Naive thymus-derived CD4-positive, alpha-beta T cell (primary cell): ENCODE results near the gene CCDC159. TPM values are rescaled to one million over a fixed set of nuclear protein-coding genes. Genes with fewer than 3 reads are reported as not detected.

Source experiments
- ATAC-seq: fragments of 150-1000 bp; cut with Tn5 transposase; 2 replicates; pipeline ENCODE4 v1.10.0; 2021; ENCODE audit warnings: mild to moderate bottlenecking, moderate library complexity
- CTCF ChIA-PET: fragments of 350-600 bp; sonication (Branson Sonifier 250); formaldehyde crosslinking; loops from one replicate; lab custom pipeline; 2021; ENCODE audit warnings: antibody characterized with exemption; lab: Charles Lee
- POLR2A ChIA-PET: fragments of 350-600 bp; sonication (Branson Sonifier 250); formaldehyde crosslinking; loops from one replicate; lab custom pipeline; 2021; ENCODE audit warnings: antibody characterized with exemption, inconsistent platforms; lab: Charles Lee
- DNase-seq, 9 donors: peaks; one replicate each; pipeline versions ENCODE4 v3.0.0 to v3.0.0-alpha.2; 2020 to 2022; ENCODE audit warnings: mixed read lengths in 1 of 9
- H3K27ac ChIP-seq: one replicate; pipeline ENCODE4 v1.7.0; 2013; ENCODE audit warnings: mild to moderate bottlenecking, low read depth, low read length, moderate library complexity
- H3K27me3 ChIP-seq, 2 donors: one replicate each; pipeline ENCODE4 v1.7.0; 2013; ENCODE audit warnings: low read length in 2 of 2, mild to moderate bottlenecking in 2 of 2, moderate library complexity in 2 of 2; ENCODE audit not compliant: control insufficient read depth in 2 of 2, insufficient read depth in 2 of 2
- H3K36me3 ChIP-seq, 3 experiments: 1 replicate in 2 of 3; 2 replicates in 1 of 3; pipeline ENCODE4 v1.7.0; 2013; ENCODE audit warnings: low read length in 3 of 3, mild to moderate bottlenecking in 3 of 3, moderate library complexity in 1 of 3; ENCODE audit not compliant: insufficient read depth in 3 of 3, control insufficient read depth in 2 of 3
- H3K4me1 ChIP-seq, 2 donors: one replicate each; pipeline ENCODE4 v1.7.0; 2013; ENCODE audit warnings: low read length in 2 of 2, mild to moderate bottlenecking in 2 of 2, moderate library complexity in 1 of 2; ENCODE audit not compliant: control insufficient read depth in 2 of 2, insufficient read depth in 2 of 2
- H3K4me3 ChIP-seq: 2 replicates; pipeline ENCODE4 v1.7.0; 2013; ENCODE audit warnings: mild to moderate bottlenecking, low read length
- H3K9me3 ChIP-seq, 3 experiments: 1 replicate in 2 of 3; 2 replicates in 1 of 3; pipeline ENCODE4 v1.7.0; 2013; ENCODE audit warnings: low read length in 3 of 3; ENCODE audit not compliant: control insufficient read depth in 2 of 3
- H3K27ac Mint-ChIP-seq, 9 donors: one replicate each; pipeline ENCODE4 v1.8.0; 2020 to 2022; ENCODE audit warnings: mixed read lengths in 9 of 9, mild to moderate bottlenecking in 8 of 9, moderate library complexity in 5 of 9, inconsistent platforms in 2 of 9
- H3K27me3 Mint-ChIP-seq, 5 donors: one replicate each; pipeline ENCODE4 v1.8.0; 2021 to 2022; ENCODE audit warnings: mixed read lengths in 5 of 5, mild to moderate bottlenecking in 1 of 5
- H3K36me3 Mint-ChIP-seq, 5 donors: one replicate each; pipeline ENCODE4 v1.8.0; 2020 to 2022; ENCODE audit warnings: mixed read lengths in 5 of 5, mild to moderate bottlenecking in 3 of 5, inconsistent platforms in 1 of 5
- H3K4me1 Mint-ChIP-seq, 7 donors: one replicate each; pipeline ENCODE4 v1.8.0; 2020 to 2022; ENCODE audit warnings: mixed read lengths in 7 of 7, mild to moderate bottlenecking in 3 of 7, inconsistent platforms in 1 of 7
- H3K4me3 Mint-ChIP-seq, 10 donors: one replicate each; pipeline ENCODE4 v1.8.0; 2020 to 2022; ENCODE audit warnings: mild to moderate bottlenecking in 10 of 10, mixed read lengths in 10 of 10, moderate library complexity in 6 of 10, inconsistent platforms in 2 of 10
- H3K9me3 Mint-ChIP-seq, 11 donors: one replicate each; pipeline ENCODE4 v1.8.0; 2020 to 2022; ENCODE audit warnings: mixed read lengths in 11 of 11, mild to moderate bottlenecking in 4 of 11, inconsistent platforms in 1 of 11, moderate library complexity in 1 of 11
- intact Hi-C, 2 donors: fragments of 100-400 bp; cut with micrococcal nuclease; formaldehyde crosslinking; loops; one replicate each; pipeline ENCODE4 v1.15.1; 2023
- polyA plus RNA-seq, 2 donors: library from polyadenylated mRNA; unstranded; fragments of 300-500 nt; fragmentation: Illumina TruSeq; gene quantifications; one replicate each; pipeline ENCODE4 v1.2.3, GENCODE V29; 2021
- total RNA-seq, 6 experiments: library from RNA in 5 of 6; stranded (reverse) in 5 of 6; gene quantifications; 1 replicate in 5 of 6; 2 replicates in 1 of 6; pipeline ENCODE4 v1.2.3 and lab custom pipeline; 2021 to 2026

CCDC159 gene
- total and polyA plus RNA-seq, 7 experiments from 2014 or later: 10.0 to 87.4 (median 57.5) TPM

DNA sequence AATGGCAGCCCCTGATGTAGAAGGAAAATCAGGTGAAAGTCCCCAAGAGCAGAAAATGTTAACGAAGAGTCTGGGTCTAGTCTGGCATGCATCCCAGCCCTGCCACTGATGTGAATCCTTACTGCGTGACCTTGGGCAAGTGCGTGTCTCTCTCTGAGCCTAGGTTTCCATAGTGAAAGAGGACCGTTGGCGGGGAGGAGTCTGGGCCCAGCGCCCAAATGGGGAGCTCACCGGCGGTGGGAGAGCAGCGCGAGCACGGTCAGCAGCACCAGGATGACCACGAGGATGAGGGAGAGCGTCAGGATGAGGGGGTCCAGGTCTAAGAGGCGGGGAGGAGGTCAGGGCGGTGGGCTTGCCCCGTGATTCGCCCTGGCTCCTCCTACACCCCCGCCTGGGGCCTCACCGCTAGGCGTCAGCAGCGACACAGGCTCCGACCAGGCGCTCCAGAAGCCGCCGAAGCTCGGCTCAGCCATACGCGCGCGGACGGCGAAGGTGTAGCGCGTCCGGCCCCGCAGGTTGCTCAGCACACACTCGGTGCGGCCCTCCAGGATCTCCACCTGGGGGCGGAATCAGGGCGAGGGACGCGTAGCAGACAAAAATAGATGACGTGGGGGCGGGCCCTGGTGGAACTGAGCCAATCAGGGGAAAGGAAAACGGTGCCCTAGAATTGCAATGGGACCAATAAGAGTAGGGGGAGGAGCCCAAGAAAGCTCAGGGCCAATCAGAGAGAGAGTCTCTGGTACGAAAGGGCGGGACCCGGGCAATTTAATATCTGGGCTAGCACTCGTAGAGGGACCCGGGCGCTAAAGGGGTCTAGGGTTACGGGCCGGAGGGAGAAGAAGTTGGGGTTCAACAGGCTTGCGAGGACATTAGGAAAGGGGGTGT lies 34.6 kb downstream of the CCDC159 start:
- Mint-ChIP-seq H3K27ac (peak overlapping the region; percentile 91 to 99 (median 98)), H3K4me3 (peak overlapping the region; percentile 86 to 99 (median 93)), H3K27me3 (peaks cover 0 to 35% (median 5%) of the 10 kb centered on the region in 5 donors), H3K36me3 (peaks cover 3 to 18% (median 7%) of the 10 kb centered on the region in 5 donors), H3K4me1 (peaks cover 36 to 65% (median 52%) of the 10 kb centered on the region in 7 donors), H3K9me3 (peaks cover 0 to 6% (median 0%) of the 10 kb centered on the region in 11 donors)
- ChIA-PET POLR2A (interaction anchor here (0.5 to 2.4 kb wide), 11 partner anchors 12 to 536 kb away, joined by 3 to 15 read pairs (median 4); partner anchors contain the start of genes CCDC159, ELOF1, ODAD3 and PRKCSH), CTCF (interaction anchor here (0.7 to 2.7 kb wide), 16 partner anchors 10 to 213 kb away, joined by 3 to 13 read pairs (median 4); partner anchors contain the start of genes ODAD3 and PRKCSH)
- ATAC-seq: peak; percentile 90
- intact Hi-C loops: loop anchor here (1.0 to 10.0 kb wide), 17 partner anchors 25 to 546 kb away; partner anchors contain the start of genes ODAD3 (in 2 of the 2), PRKCSH (in 2 of the 2), CARM1 (in 1 of the 2) and CCDC159 (in 1 of the 2)
- peak; percentile 88 to 99 (median 98) for DNase-seq
- Histone ChIP-seq H3K36me3 (peaks cover 0 to 7% (median 0%) of the 10 kb centered on the region in 3 experiments), H3K27me3 (no peaks in the 10 kb centered on the region), H3K4me1 (peaks cover 33 to 44% of the 10 kb centered on the region in 2 donors), H3K4me3 (peak overlapping the region; percentile 69), H3K9me3 (no peaks in the 10 kb centered on the region), H3K27ac (peak overlapping the region; percentile 86)

DNA sequence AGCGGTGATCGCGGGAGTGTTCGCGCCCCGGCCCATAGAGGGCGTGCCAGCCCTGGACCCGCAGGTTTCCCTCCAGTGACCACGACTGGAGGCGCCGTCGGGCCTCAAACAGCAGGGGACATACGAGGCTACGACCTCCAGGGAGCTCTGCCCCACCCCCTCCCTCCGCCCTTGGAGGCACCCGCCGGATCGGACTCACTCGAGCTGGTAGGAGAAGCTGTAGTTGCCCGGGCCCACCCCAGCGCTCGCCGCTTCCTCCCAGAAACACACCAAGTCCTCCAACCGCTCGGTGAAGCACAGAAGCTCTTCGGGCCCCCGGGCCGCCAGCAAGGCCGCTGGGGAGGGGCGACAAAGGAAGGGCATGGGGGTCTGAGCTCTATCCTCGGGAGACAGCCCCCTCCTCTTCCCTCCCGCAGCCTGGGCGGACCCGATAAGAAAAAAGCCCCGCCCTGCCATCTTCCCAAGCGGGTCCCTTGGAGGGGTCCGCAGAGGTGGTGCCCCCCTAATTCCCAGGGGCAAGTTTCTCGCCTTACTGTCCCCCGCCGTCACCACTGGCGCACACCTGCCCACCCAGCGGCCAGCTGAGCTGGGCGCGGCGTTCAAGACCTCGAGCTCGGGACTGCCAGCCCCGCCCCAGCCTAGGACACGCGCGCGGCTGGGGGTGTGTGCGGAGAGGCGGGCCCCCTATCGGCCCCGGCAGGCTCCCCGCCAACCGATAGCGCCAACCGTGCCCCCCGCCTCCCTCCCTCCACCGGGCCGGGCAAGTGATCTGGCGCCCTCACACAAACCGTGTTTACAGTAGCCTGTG lies 36.8 kb downstream of the CCDC159 start:
- H3K36me3 ChIP-seq: peaks cover 0 to 5% (median 0%) of the 10 kb centered on the region in 3 experiments
- H3K9me3 ChIP-seq: no peaks in the 10 kb centered on the region
- H3K27me3 ChIP-seq: no peaks in the 10 kb centered on the region
- Mint-ChIP-seq H3K4me1 (peaks cover 28 to 52% (median 40%) of the 10 kb centered on the region in 7 donors), H3K27ac (peak overlapping the region in 4 of 9 donors; percentile 21 to 79 (median 58)), H3K27me3 (peaks cover 0 to 38% (median 5%) of the 10 kb centered on the region in 5 donors), H3K36me3 (peaks cover 0 to 5% (median 0%) of the 10 kb centered on the region in 5 donors), H3K4me3 (peak overlapping the region; percentile 52 to 90 (median 70)), H3K9me3 (peaks cover 0 to 4% (median 0%) of the 10 kb centered on the region in 11 donors)
- no peak overlapping the region for H3K27ac ChIP-seq
- POLR2A ChIA-PET: interaction anchor here (1.0 to 2.4 kb wide), 6 partner anchors 9 to 175 kb away, joined by 3 to 12 read pairs (median 4); partner anchors contain the start of genes ELOF1, ODAD3, PRKCSH and SWSAP1
- peak overlapping the region; percentile 35 for H3K4me3 ChIP-seq
- ATAC-seq (no peak), DNase-seq (peak in 6 of 9 donors; percentile 20 to 53 (median 30))
- CTCF ChIA-PET: interaction anchor here (0.5 to 1.7 kb wide), 6 partner anchors 8 to 1314 kb away, joined by 3 to 8 read pairs (median 4); partner anchors contain the start of gene SWSAP1
- H3K4me1 ChIP-seq: peaks cover 26 to 35% of the 10 kb centered on the region in 2 donors
- intact Hi-C loops: loop anchor here (1.0 to 10.0 kb wide), 3 partner anchors 8 to 508 kb away; partner anchors contain the start of gene CARM1 (in 1 of the 2)

GRCh38 chr19:11383706-11384048 lies 37.4 kb downstream of the CCDC159 start:
- Mint-ChIP-seq H3K27ac (no peak overlapping the region), H3K27me3 (peaks cover 0 to 38% (median 5%) of the 10 kb centered on the region in 5 donors), H3K9me3 (peaks cover 0 to 4% (median 0%) of the 10 kb centered on the region in 11 donors), H3K4me3 (peak overlapping the region in 6 of 10 donors; percentile 64 to 90 (median 70)), H3K4me1 (peaks cover 25 to 48% (median 38%) of the 10 kb centered on the region in 7 donors), H3K36me3 (peaks cover 0 to 4% (median 0%) of the 10 kb centered on the region in 5 donors)
- no peak for DNase-seq
- ATAC-seq: no peak
- Histone ChIP-seq H3K4me3 (no peak overlapping the region), H3K9me3 (no peaks in the 10 kb centered on the region), H3K27me3 (no peaks in the 10 kb centered on the region), H3K27ac (no peak overlapping the region), H3K36me3 (no peaks in the 10 kb centered on the region), H3K4me1 (peaks cover 26 to 35% of the 10 kb centered on the region in 2 donors)
- intact Hi-C loops: loop anchor here (1.0 to 10.0 kb wide), 3 partner anchors 8 to 509 kb away; partner anchors contain the start of gene CARM1 (in 1 of the 2)
- ChIA-PET CTCF (interaction anchor here (0.6 to 1.7 kb wide), 4 partner anchors 9 to 99 kb away, joined by 3 to 8 read pairs (median 4); partner anchors contain the start of gene SWSAP1), POLR2A (interaction anchor here (0.6 to 2.4 kb wide), 5 partner anchors 9 to 99 kb away, joined by 3 to 12 read pairs (median 4); partner anchors contain the start of genes ODAD3, PRKCSH and SWSAP1)

DNA sequence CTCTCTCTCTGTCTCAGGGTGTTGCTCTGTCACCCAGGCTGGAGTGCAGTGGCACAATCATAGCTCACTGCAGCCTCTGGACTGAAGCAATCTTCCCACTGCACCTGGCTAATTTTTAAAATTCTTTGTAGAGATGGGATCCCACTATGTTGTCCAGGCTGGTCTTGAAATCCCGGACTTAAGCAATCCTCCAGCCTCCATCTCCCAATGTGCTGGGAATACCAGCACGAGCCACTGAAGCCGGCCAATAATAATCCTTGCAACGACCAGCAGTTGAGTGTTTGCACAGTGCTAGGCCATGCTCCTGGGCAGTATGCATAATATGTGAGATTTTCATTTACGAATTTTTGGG lies 38.4 kb downstream of the CCDC159 start:
- intact Hi-C loops: loop anchor here (5.0 to 10.0 kb wide), 2 partner anchors 203 to 510 kb away; partner anchors contain the start of gene CARM1 (in 1 of the 2)
- H3K36me3 ChIP-seq: no peaks in the 10 kb centered on the region
- Mint-ChIP-seq H3K4me3 (peak overlapping the region in 4 of 10 donors; percentile 23 to 56 (median 48)), H3K4me1 (peaks cover 23 to 43% (median 36%) of the 10 kb centered on the region in 7 donors), H3K36me3 (peaks cover 0 to 3% (median 0%) of the 10 kb centered on the region in 5 donors), H3K27ac (no peak overlapping the region), H3K9me3 (peaks cover 0 to 4% (median 0%) of the 10 kb centered on the region in 11 donors), H3K27me3 (peaks cover 0 to 38% (median 5%) of the 10 kb centered on the region in 5 donors)
- no peaks in the 10 kb centered on the region for H3K27me3 ChIP-seq
- H3K4me1 ChIP-seq: peaks cover 26 to 35% of the 10 kb centered on the region in 2 donors
- no peaks in the 10 kb centered on the region for H3K9me3 ChIP-seq
- H3K27ac ChIP-seq: no peak overlapping the region
- no peak for ATAC-seq
- DNase-seq: no peak
- POLR2A ChIA-PET: interaction anchor here (2.4 kb wide), 1 partner anchor 10 kb away, joined by 12 read pairs; the partner anchor contains the start of gene SWSAP1
- CTCF ChIA-PET: interaction anchor here (0.7 kb wide), 1 partner anchor 122 kb away, joined by 3 read pairs; no protein-coding TSS in a partner anchor
- H3K4me3 ChIP-seq: no peak overlapping the region

GRCh38 chr19:11387162-11388034 lies 41.1 kb downstream of the CCDC159 start:
- intact Hi-C loops: loop anchor here in 1 of 2 donors (10.0 kb wide), 1 partner anchor 513 kb away; the partner anchor contains the start of gene CARM1
- CTCF ChIA-PET: interaction anchor here (0.6 to 1.8 kb wide), 2 partner anchors 10 to 83 kb away, joined by 4 read pairs; no protein-coding TSS in a partner anchor
- Mint-ChIP-seq H3K9me3 (peaks cover 0 to 8% (median 1%) of the 10 kb centered on the region in 11 donors), H3K27ac (peak overlapping the region in 1 of 9 donors; percentile 46), H3K4me3 (peak overlapping the region in 4 of 10 donors; percentile 19 to 38 (median 20)), H3K4me1 (peaks cover 7 to 22% (median 16%) of the 10 kb centered on the region in 7 donors), H3K27me3 (peaks cover 0 to 29% (median 0%) of the 10 kb centered on the region in 5 donors), H3K36me3 (peaks cover 0 to 3% (median 0%) of the 10 kb centered on the region in 5 donors)
- Histone ChIP-seq H3K4me1 (peaks cover 5 to 18% of the 10 kb centered on the region in 2 donors), H3K27me3 (no peaks in the 10 kb centered on the region), H3K27ac (no peak overlapping the region), H3K36me3 (no peaks in the 10 kb centered on the region), H3K9me3 (peaks cover 0 to 5% (median 0%) of the 10 kb centered on the region in 3 experiments), H3K4me3 (no peak overlapping the region)
- DNase-seq (peak in 4 of 9 donors; percentile 25 to 46 (median 34)), ATAC-seq (peak; percentile 65)
- POLR2A ChIA-PET: interaction anchor here (0.6 to 0.7 kb wide), 2 partner anchors 11 to 94 kb away, joined by 3 to 4 read pairs; no protein-coding TSS in a partner anchor
